H9 (cell line): ENCODE measurements around the gene SFI1. TPM values are rescaled to one million over a fixed set of nuclear protein-coding genes. Genes with fewer than 3 reads are reported as not detected.
"Not testable (repeated sequence)": the region's sequence is repeated elsewhere in the genome, so short reads cannot be mapped to it uniquely, and the experiment has no call there.

Source experiments
- DNase-seq: peaks from one replicate; pipeline ENCODE4 v3.0.0-alpha.2; 2017
- H2AFZ ChIP-seq: one replicate; pipeline ENCODE4 v1.6.1; 2013; ENCODE audit warnings: mild to moderate bottlenecking, low read length, control low read depth, moderate library complexity
- H2AK5ac ChIP-seq: 2 replicates; pipeline ENCODE4 v1.6.1; 2013; ENCODE audit warnings: low read length, control low read depth, mixed read lengths; ENCODE audit not compliant: insufficient read length
- H2BK120ac ChIP-seq: one replicate; pipeline ENCODE4 v1.6.1; 2013; ENCODE audit warnings: low read depth, mild to moderate bottlenecking, low read length, control low read depth, inconsistent platforms; ENCODE audit not compliant: poor library complexity, severe bottlenecking
- H2BK12ac ChIP-seq: 2 replicates; pipeline ENCODE4 v1.6.1; 2013; ENCODE audit warnings: low read length, control low read depth, mixed read lengths, low read depth; ENCODE audit not compliant: insufficient read length
- H2BK15ac ChIP-seq: 2 replicates; pipeline ENCODE4 v1.6.1; 2013; ENCODE audit warnings: low read depth, low read length, control low read depth
- H2BK20ac ChIP-seq: one replicate; pipeline ENCODE4 v1.6.1; 2013; ENCODE audit warnings: low read depth, mild to moderate bottlenecking, low read length, control low read depth, inconsistent platforms; ENCODE audit not compliant: poor library complexity, severe bottlenecking
- H2BK5ac ChIP-seq: 2 replicates; pipeline ENCODE4 v1.6.1; 2013; ENCODE audit warnings: low read length, control low read depth, mixed read lengths; ENCODE audit not compliant: insufficient read length
- H3K14ac ChIP-seq: 2 replicates; pipeline ENCODE4 v1.6.1; 2013; ENCODE audit warnings: low read length, control low read depth; ENCODE audit not compliant: insufficient read depth
- H3K18ac ChIP-seq: 2 replicates; pipeline ENCODE4 v1.6.1; 2013; ENCODE audit warnings: low read depth, mild to moderate bottlenecking, mixed read lengths, low read length, control low read depth; ENCODE audit not compliant: insufficient read length
- H3K23ac ChIP-seq: 2 replicates; pipeline ENCODE4 v1.6.1; 2013; ENCODE audit warnings: low read length, control low read depth, mixed read lengths, low read depth; ENCODE audit not compliant: insufficient read length
- H3K23me2 ChIP-seq: 2 replicates; pipeline ENCODE4 v1.6.1; 2013; ENCODE audit warnings: low read depth, mild to moderate bottlenecking, mixed read lengths, low read length, control low read depth; ENCODE audit not compliant: insufficient read length, poor library complexity, severe bottlenecking
- H3K27ac ChIP-seq: 2 replicates; pipeline ENCODE4 v1.5.1; 2013; ENCODE audit warnings: low read length, control low read depth, mixed read lengths, low read depth; ENCODE audit not compliant: insufficient read length
- H3K27me3 ChIP-seq: 2 replicates; pipeline ENCODE4 v1.6.1; 2013; ENCODE audit warnings: low read length, control low read depth, inconsistent platforms; ENCODE audit not compliant: insufficient read depth
- H3K4ac ChIP-seq: 2 replicates; pipeline ENCODE4 v1.6.1; 2013; ENCODE audit warnings: low read depth, mild to moderate bottlenecking, control low read depth, inconsistent platforms, low read length, moderate library complexity
- H3K4me1 ChIP-seq: 2 replicates; pipeline ENCODE4 v1.6.1; 2013; ENCODE audit warnings: low read length, control low read depth, inconsistent platforms; ENCODE audit not compliant: insufficient read depth
- H3K4me2 ChIP-seq: 2 replicates; pipeline ENCODE4 v1.6.1; 2013; ENCODE audit warnings: low read length, control low read depth, mixed read lengths; ENCODE audit not compliant: insufficient read length, insufficient read depth
- H3K56ac ChIP-seq: 2 replicates; pipeline ENCODE4 v1.6.1; 2013; ENCODE audit warnings: low read depth, mild to moderate bottlenecking, mixed read lengths, low read length, control low read depth; ENCODE audit not compliant: insufficient read length
- H3K79me1 ChIP-seq: 2 replicates; pipeline ENCODE4 v1.6.1; 2013; ENCODE audit warnings: low read depth, mild to moderate bottlenecking, moderate library complexity, low read length, control low read depth, inconsistent platforms; ENCODE audit not compliant: insufficient read depth, poor library complexity, severe bottlenecking
- H3K79me2 ChIP-seq: 2 replicates; pipeline ENCODE4 v1.6.1; 2013; ENCODE audit warnings: low read length, control low read depth, inconsistent platforms; ENCODE audit not compliant: insufficient read depth
- H3K9ac ChIP-seq: 2 replicates; pipeline ENCODE4 v1.6.1; 2013; ENCODE audit warnings: low read length, control low read depth, mixed read lengths; ENCODE audit not compliant: insufficient read length; ENCODE audit errors: extremely low read depth
- H3K9me3 ChIP-seq: one replicate; pipeline ENCODE4 v1.6.1; 2013; ENCODE audit warnings: low read depth, low read length, inconsistent platforms; ENCODE audit not compliant: control insufficient read depth
- H3T11ph ChIP-seq: one replicate; pipeline ENCODE4 v1.6.1; 2013; ENCODE audit warnings: mild to moderate bottlenecking, low read length, control low read depth, inconsistent platforms
- H4K20me1 ChIP-seq: one replicate; pipeline ENCODE4 v1.6.1; 2013; ENCODE audit not compliant: control insufficient read depth, insufficient read length, insufficient read depth
- H4K5ac ChIP-seq: 2 replicates; pipeline ENCODE4 v1.6.1; 2013; ENCODE audit warnings: low read depth, mild to moderate bottlenecking, mixed read lengths, low read length, control low read depth; ENCODE audit not compliant: insufficient read length
- H4K8ac ChIP-seq: replicated peaks from 2 replicates; pipeline ENCODE4 v1.6.1; 2013; ENCODE audit warnings: low read length, control low read depth, mixed read lengths, low read depth; ENCODE audit not compliant: insufficient read length
- H4K91ac ChIP-seq: 2 replicates; pipeline ENCODE4 v1.6.1; 2013; ENCODE audit warnings: low read depth, mild to moderate bottlenecking, moderate library complexity, mixed read lengths, low read length, control low read depth; ENCODE audit not compliant: insufficient read length
- H3K27ac Mint-ChIP-seq, 3 experiments: 2 replicates in 2 of 3; 3 replicates in 1 of 3; pipeline ENCODE4 v1.8.0; 2020 to 2021; ENCODE audit warnings: mixed read lengths in 3 of 3, mild to moderate bottlenecking in 1 of 3, moderate library complexity in 1 of 3
- H3K27me3 Mint-ChIP-seq: 2 replicates; pipeline ENCODE4 v1.8.0; 2021; ENCODE audit warnings: low read depth, mild to moderate bottlenecking, moderate library complexity, mixed read lengths
- H3K36me3 Mint-ChIP-seq, 3 experiments: 2 replicates in 2 of 3; 3 replicates in 1 of 3; pipeline ENCODE4 v1.8.0; 2020 to 2021; ENCODE audit warnings: low read depth in 3 of 3, mixed read lengths in 3 of 3; ENCODE audit not compliant: insufficient read depth in 1 of 3
- H3K4me1 Mint-ChIP-seq, 2 experiments: 2 replicates each; pipeline ENCODE4 v1.8.0; 2020; ENCODE audit warnings: mixed read lengths in 2 of 2
- H3K4me3 Mint-ChIP-seq, 2 experiments: 2 replicates in 1 of 2; 3 replicates in 1 of 2; pipeline ENCODE4 v1.8.0; 2020 to 2021; ENCODE audit warnings: mild to moderate bottlenecking in 2 of 2, mixed read lengths in 2 of 2, moderate library complexity in 1 of 2
- H3K9me3 Mint-ChIP-seq, 2 experiments: 2 replicates in 1 of 2; 3 replicates in 1 of 2; pipeline ENCODE4 v1.8.0; 2020; ENCODE audit warnings: mild to moderate bottlenecking in 2 of 2, mixed read lengths in 2 of 2, moderate library complexity in 1 of 2
- CTCF ChIP-seq: fragments of 200-600 bp; sonication (generic); conservative IDR thresholded peaks from 3 replicates; pipeline ENCODE4 v1.8.0; 2021; ENCODE audit warnings: antibody characterized with exemption, mild to moderate bottlenecking
- WGBS: extraction: QIAGEN DNeasy Blood & Tissue Kit; methylation state at CpG from one replicate; pipeline ENCODE4 v1.1.7; 2013; ENCODE audit warnings: missing lambda C conversion rate, low lambda C conversion rate, mixed read lengths; ENCODE audit not compliant: insufficient read length; ENCODE audit errors: extremely low coverage; 5-methylcytosine and 5-hydroxymethylcytosine counted together
- total RNA-seq: library from RNA; stranded (reverse); gene quantifications from 2 replicates; pipeline ENCODE4 v1.2.1, GENCODE V29; 2021

The SFI1 gene
- total RNA-seq, 1 experiment from 2014 or later, result 26.4 TPM

DNA sequence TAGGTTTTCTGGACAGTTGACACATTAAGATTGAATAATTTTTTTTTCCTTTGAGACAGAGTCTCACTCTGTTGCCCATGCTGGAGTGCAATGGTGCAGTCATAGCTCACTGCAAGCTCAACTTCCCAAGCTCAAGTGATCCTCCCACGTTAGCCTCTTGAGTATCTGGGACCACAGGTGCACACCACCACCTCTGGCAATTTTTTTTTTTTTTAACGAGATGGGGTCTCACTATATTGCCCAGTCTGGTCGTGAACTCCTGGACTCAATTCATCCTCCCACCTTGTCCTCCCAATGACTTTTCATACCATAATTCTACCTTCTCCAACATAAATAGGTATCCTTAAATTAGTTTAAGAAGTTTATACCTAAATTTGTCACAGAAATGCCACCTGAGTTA, 15.2 kb upstream of the SFI1 start:
- Histone ChIP-seq H3K27me3 (no peaks in the 10 kb centered on the region), H3K14ac (no peak overlapping the region), H3T11ph (no peak overlapping the region), H3K79me2 (no peaks in the 10 kb centered on the region), H3K4me1 (no peaks in the 10 kb centered on the region), H2BK5ac (no peak overlapping the region), H2BK15ac (no peak overlapping the region), H3K9me3 (no peaks in the 10 kb centered on the region), H3K4me2 (no peak overlapping the region), H3K23ac (no peak overlapping the region), H3K23me2 (no peaks in the 10 kb centered on the region), H2BK20ac (no peak overlapping the region), H2AFZ (no peak overlapping the region), H2AK5ac (no peak overlapping the region), H3K56ac (no peak overlapping the region), H3K9ac (no peak overlapping the region), H4K91ac (no peak overlapping the region), H3K79me1 (peaks cover 4% of the 10 kb centered on the region), H4K5ac (no peak overlapping the region), H3K18ac (no peak overlapping the region), H4K8ac (no peak overlapping the region), H3K27ac (no peak overlapping the region), H2BK12ac (no peak overlapping the region), H4K20me1 (no peaks in the 10 kb centered on the region), H2BK120ac (no peak overlapping the region), H3K4ac (no peak overlapping the region)
- no peak for DNase-seq
- Mint-ChIP-seq H3K9me3 (no peaks in the 10 kb centered on the region), H3K27ac (no peak overlapping the region), H3K4me1 (no peaks in the 10 kb centered on the region; a peak in 1 of 4 replicates), H3K36me3 (peaks cover 29 to 74% (median 47%) of the 10 kb centered on the region in 3 experiments), H3K4me3 (no peak overlapping the region), H3K27me3 (no peaks in the 10 kb centered on the region; the same call in 1 of the 2 replicates)
- TF ChIP-seq CTCF, result no peak
- no CpG with 5 or more reads among the region's 3 CpGs for WGBS

DNA sequence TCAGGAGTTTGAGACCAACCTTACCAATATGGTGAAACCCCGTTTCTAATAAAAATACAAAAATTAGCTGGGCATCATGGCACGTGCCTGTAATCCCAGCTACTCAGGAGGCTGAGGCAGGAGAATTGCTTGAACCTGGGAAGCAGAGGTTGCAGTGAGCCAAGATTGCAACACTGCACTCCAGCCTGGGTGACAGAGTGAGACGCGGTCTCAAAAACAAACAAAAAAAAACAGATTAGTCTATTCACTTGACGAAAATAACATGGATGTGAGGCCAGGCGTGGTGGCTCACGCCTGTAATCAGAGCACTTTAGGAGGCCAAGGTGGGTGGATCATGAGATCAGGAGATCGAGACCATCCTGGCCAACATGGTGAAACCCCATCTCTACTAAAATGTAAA, 13.9 kb upstream of the SFI1 start:
- H3K9me3 ChIP-seq, H4K20me1 ChIP-seq, H2BK5ac ChIP-seq, H4K8ac ChIP-seq, H3K23me2 ChIP-seq, H3K14ac ChIP-seq, H2BK15ac ChIP-seq, H2AK5ac ChIP-seq, H3K4me2 ChIP-seq, H3K9me3 Mint-ChIP-seq, H4K91ac ChIP-seq, H3K4me1 ChIP-seq, H2BK12ac ChIP-seq, H3K79me1 ChIP-seq, H3K23ac ChIP-seq, H4K5ac ChIP-seq, H3K18ac ChIP-seq, H3T11ph ChIP-seq, H3K9ac ChIP-seq, H3K27ac Mint-ChIP-seq, H3K56ac ChIP-seq, H3K27me3 ChIP-seq, H3K27ac ChIP-seq, H2BK20ac ChIP-seq, H2AFZ ChIP-seq, H3K4me1 Mint-ChIP-seq, H3K27me3 Mint-ChIP-seq, H3K4me3 Mint-ChIP-seq, H2BK120ac ChIP-seq, DNase-seq, H3K4ac ChIP-seq, H3K79me2 ChIP-seq: not testable (repeated sequence)
- peaks cover 32 to 82% (median 58%) of the 10 kb centered on the region in 3 experiments for H3K36me3 Mint-ChIP-seq
- WGBS, result no CpG with 5 or more reads among the region's 8 CpGs
